Measurements from ENCODE around the gene FKBP2. TPM values are rescaled to one million over a fixed set of nuclear protein-coding genes. Genes with fewer than 3 reads are reported as not detected.
A peak's percentile ranks its signal among the peaks of the same experiment; 100 is the strongest.

Gene FKBP2
- total and polyA plus RNA-seq, 2 of the 13 experiments (the other 11 are each of a cell fraction or from before 2014, with no cell fraction given), result 30.1 to 53.3 TPM

- TF ChIP-seq NFKB2 (CRISPR knock-in tag; IDR thresholded peaks at IDR 0.05; ENCODE audit: borderline replicate concordance), result no peak
- no peak; the same call in 1 of the 2 replicates for TF ChIP-seq ZMAT3 (CRISPR knock-in tag; conservative IDR thresholded peaks at IDR 0.05)
- TF ChIP-seq TFAP4 (IDR thresholded peaks at IDR 0.05; ENCODE audit: borderline replicate concordance, low read depth), result 0 out of 2 replicates have a peak, but pooled peaks have one; percentile 3
- no peak for TF ChIP-seq MED13 (CRISPR knock-in tag; IDR thresholded peaks at IDR 0.05)
- TF ChIP-seq HNRNPH1 (optimal IDR thresholded peaks at IDR 0.05; ENCODE audit: low read depth, low read length), result peak; percentile 100
- no peak for TF ChIP-seq ZNF574 (CRISPR knock-in tag; IDR thresholded peaks at IDR 0.05)
- TF ChIP-seq CEBPG (CRISPR knock-in tag; IDR thresholded peaks at IDR 0.05), result no peak
- TF ChIP-seq ZBTB39 (CRISPR knock-in tag; IDR thresholded peaks at IDR 0.05), result no peak
- no peak for TF ChIP-seq RAD21 (CRISPR knock-in tag; IDR thresholded peaks at IDR 0.05)
- TF ChIP-seq ELK4 (CRISPR knock-in tag; IDR thresholded peaks at IDR 0.05; ENCODE audit: borderline replicate concordance), result no peak
- TF ChIP-seq ZNF264 (CRISPR knock-in tag; IDR thresholded peaks at IDR 0.05), result no peak
- TF ChIP-seq ZNF30 (CRISPR knock-in tag; IDR thresholded peaks at IDR 0.05), result no peak
- TF ChIP-seq IKZF5 (CRISPR knock-in tag; IDR thresholded peaks at IDR 0.05), result peak; percentile 21; the same call in 1 of the 2 replicates
- TF ChIP-seq MAF1 (CRISPR knock-in tag; IDR thresholded peaks at IDR 0.05; ENCODE audit: borderline replicate concordance), result no peak
These were observed 44.3 kb downstream of the FKBP2 start, which contains the start of gene GPR137 (continued) for GRCh38 chr11:64284962-64285884.

Data from HepG2 (cell line).